ENCODE results near the gene LRRC55.

- TF ChIP-seq EZH2phosphoT487 (IDR thresholded peaks at IDR 0.05; ENCODE audit: unreplicated experiment) (no peak), CREB1 (CRISPR knock-in tag; IDR thresholded peaks at IDR 0.05; ENCODE audit: low read depth) (no peak), CTCF (conservative IDR thresholded peaks at IDR 0.05; ENCODE audit: low read depth in 2 of 2) (no peak)
Observed at GRCh38 chr11:57134284-57134683, 47.5 kb upstream of the LRRC55 start.
